Upper lobe of left lung (tissue), 6 donors: ENCODE measurements around the gene HSPB7. TPM values are rescaled to one million over a fixed set of nuclear protein-coding genes. Genes with fewer than 3 reads are reported as not detected.

Experiments used
- ATAC-seq, 2 donors: fragments of 200-7000 bp; cut with Tn5 transposase; one replicate each; pipeline ENCODE4 v1.9.1; 2022; ENCODE audit warnings: mild to moderate bottlenecking in 2 of 2, moderate library complexity in 2 of 2; ENCODE audit not compliant: low FRiP score in 2 of 2
- DNase-seq, 2 donors: peaks; one replicate each; pipeline ENCODE4 v3.0.0-alpha.2; 2019 to 2020
- H3K27ac ChIP-seq, 4 donors: fragments of 200-600 bp; sonication (generic); one replicate each; pipeline ENCODE4 v1.5.1; 2016 to 2019
- H3K27me3 ChIP-seq, 4 donors: fragments of 200-600 bp; sonication (generic); one replicate each; pipeline ENCODE4 v1.5.1; 2017 to 2019
- H3K36me3 ChIP-seq, 4 donors: fragments of 200-600 bp; sonication (generic); one replicate each; pipeline ENCODE4 v1.5.1; 2016 to 2019
- H3K4me1 ChIP-seq, 4 donors: fragments of 200-600 bp; sonication (generic); one replicate each; pipeline ENCODE4 v1.5.1; 2018 to 2019
- H3K4me3 ChIP-seq, 4 donors: fragments of 200-600 bp; sonication (generic); one replicate each; pipeline ENCODE4 v1.5.1; 2017 to 2019; ENCODE audit warnings: mild to moderate bottlenecking in 2 of 4, moderate library complexity in 1 of 4
- H3K9me3 ChIP-seq, 4 donors: fragments of 200-600 bp; sonication (generic); one replicate each; pipeline ENCODE4 v1.5.1; 2018 to 2019
- EP300 ChIP-seq, 4 donors: sonication (generic); formaldehyde crosslinking; IDR thresholded peaks; one replicate each; pipeline ENCODE4 v1.5.1; 2017; ENCODE audit warnings: antibody characterized with exemption in 4 of 4, control low read depth in 2 of 4
- POLR2A ChIP-seq, 4 donors: fragments of 450-650 bp; IDR thresholded peaks; one replicate each; pipeline ENCODE4 v1.5.1; 2016 to 2017; ENCODE audit warnings: antibody characterized with exemption in 4 of 4, mild to moderate bottlenecking in 2 of 4
- POLR2AphosphoS5 ChIP-seq, 2 donors: sonication (generic); formaldehyde crosslinking; IDR thresholded peaks; one replicate each; pipeline ENCODE4 v1.5.1; 2017; ENCODE audit warnings: antibody characterized with exemption in 2 of 2
- WGBS, 2 donors: methylation state at CpG; one replicate each; pipeline ENCODE4 v1.1.5; 2017 to 2018; 5-methylcytosine and 5-hydroxymethylcytosine counted together
- total RNA-seq, 6 donors: library from RNA; depleted of rRNA in 4 of 6; stranded (reverse); fragments of >200 nt in 4 of 6; gene quantifications; one replicate each; pipeline versions ENCODE4 v1.1.0 to v1.2.1, GENCODE V29; 2016 to 2021
- TF ChIP-seq, protein P1 (sequence below), 6 experiments: fragments of 450-650 bp in 4 of 6; fragments of 200-600 bp in 2 of 6; sonication (generic) in 2 of 6; IDR thresholded peaks; one replicate each; pipeline ENCODE4 v1.5.1; 2016 to 2019; ENCODE audit warnings: antibody characterized with exemption in 6 of 6
- donor health status: DM: no; HTN: no; CAD: no; lungs with moderate emphysema.
- donor health status: DM: no; HTN: yes; CAD: no; lungs with severe emphysema.

Gene HSPB7
- total RNA-seq, 6 donors from 2014 or later = 1.0 to 9.2 (median 3.0) TPM

DNA sequence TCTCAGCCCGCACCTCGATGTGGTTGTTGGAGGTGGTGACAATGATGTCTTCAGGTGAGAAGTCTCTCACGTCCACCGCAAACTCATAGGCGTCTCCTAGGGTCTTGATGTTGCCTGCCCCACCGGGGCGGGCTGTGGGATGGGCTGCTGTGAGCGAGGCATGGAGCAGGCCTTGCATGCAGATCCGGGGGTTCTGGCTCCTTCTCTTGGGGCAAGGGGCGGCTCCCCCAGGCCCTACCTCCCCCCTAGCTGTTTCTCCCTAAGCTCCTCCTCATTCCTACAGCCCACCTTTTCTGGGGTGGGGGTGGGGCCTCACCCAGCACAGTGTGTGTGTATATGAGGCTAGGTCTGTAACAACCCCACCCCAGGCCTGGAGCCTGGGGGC lies 775 bp downstream of the HSPB7 start:
- no peak for DNase-seq
- ATAC-seq = no peak
- Histone ChIP-seq H3K27me3 (no peaks in the 10 kb centered on the region), H3K27ac (peak overlapping the region in 2 of 4 donors; percentile 66 to 77), H3K4me3 (peak overlapping the region in 1 of 4 donors; percentile 13), H3K9me3 (no peaks in the 10 kb centered on the region), H3K4me1 (peaks cover 17 to 30% (median 22%) of the 10 kb centered on the region in 4 donors), H3K36me3 (no peaks in the 10 kb centered on the region)
- WGBS, 2 donors = 85 to 87% methylated on average over 10 of the region's 10 CpGs
- TF ChIP-seq POLR2AphosphoS5 (IDR thresholded peaks at IDR 0.05) (no peak), EP300 (IDR thresholded peaks at IDR 0.05) (no peak), POLR2A (IDR thresholded peaks at IDR 0.05) (no peak)
- TF ChIP-seq, protein P1, sequence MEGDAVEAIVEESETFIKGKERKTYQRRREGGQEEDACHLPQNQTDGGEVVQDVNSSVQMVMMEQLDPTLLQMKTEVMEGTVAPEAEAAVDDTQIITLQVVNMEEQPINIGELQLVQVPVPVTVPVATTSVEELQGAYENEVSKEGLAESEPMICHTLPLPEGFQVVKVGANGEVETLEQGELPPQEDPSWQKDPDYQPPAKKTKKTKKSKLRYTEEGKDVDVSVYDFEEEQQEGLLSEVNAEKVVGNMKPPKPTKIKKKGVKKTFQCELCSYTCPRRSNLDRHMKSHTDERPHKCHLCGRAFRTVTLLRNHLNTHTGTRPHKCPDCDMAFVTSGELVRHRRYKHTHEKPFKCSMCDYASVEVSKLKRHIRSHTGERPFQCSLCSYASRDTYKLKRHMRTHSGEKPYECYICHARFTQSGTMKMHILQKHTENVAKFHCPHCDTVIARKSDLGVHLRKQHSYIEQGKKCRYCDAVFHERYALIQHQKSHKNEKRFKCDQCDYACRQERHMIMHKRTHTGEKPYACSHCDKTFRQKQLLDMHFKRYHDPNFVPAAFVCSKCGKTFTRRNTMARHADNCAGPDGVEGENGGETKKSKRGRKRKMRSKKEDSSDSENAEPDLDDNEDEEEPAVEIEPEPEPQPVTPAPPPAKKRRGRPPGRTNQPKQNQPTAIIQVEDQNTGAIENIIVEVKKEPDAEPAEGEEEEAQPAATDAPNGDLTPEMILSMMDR (IDR thresholded peaks at IDR 0.05) = no peak

DNA sequence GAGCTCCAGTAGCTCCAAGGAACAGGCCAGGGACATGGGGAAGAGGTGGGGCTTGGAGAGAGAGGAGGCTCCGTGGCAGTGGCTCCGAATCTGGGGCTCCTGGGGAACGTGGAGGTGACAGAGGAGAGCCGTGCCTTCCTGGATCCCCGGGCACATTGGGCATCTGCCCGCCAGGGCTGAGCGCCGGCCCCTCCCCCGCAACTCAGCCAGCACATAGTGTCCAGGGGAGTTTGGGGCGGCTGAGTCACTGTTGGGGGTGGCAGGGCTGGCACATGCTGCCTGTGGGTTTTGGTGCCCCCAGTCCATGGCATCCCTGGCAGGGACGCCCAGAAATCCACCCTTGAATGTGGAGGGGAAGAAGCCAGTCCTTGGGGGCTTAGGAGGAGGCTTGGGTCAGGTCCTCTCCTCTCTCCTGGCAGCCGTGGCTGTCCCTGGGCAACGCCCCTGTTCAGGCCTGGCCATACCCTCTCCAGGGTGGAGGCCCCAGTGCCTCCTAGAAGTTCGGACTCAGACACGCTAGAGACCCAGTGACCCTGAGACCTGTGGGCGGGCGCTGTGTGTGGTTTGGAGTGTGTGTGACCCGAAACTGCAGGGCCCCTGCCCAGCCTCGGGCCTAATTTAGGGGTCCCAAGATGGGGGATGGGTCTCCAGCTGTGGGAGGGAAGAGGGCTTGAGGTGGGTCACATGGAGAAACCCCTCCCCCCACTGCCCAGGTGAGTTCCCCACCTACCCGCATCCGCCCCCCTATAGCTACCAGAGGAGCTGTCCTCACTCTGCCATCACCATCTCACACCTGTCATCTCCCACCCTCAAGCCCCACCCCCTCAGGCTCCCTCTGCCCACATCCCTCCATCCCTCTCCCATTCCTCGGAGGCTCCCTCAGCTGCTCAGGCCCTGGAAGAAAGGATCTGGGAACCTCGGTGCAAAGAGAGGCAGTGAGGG lies 1.6 kb downstream of the HSPB7 start:
- H3K36me3 ChIP-seq = no peaks in the 10 kb centered on the region
- no peak for TF ChIP-seq POLR2AphosphoS5 (IDR thresholded peaks at IDR 0.05)
- no peak for TF ChIP-seq POLR2A (IDR thresholded peaks at IDR 0.05)
- TF ChIP-seq, protein P1 (IDR thresholded peaks at IDR 0.05) = no peak
- TF ChIP-seq EP300 (IDR thresholded peaks at IDR 0.05) = no peak
- no peak for ATAC-seq
- H3K27me3 ChIP-seq = no peaks in the 10 kb centered on the region
- H3K9me3 ChIP-seq = no peaks in the 10 kb centered on the region
- WGBS, 2 donors = 76 to 77% methylated on average over 10 to 18 of the region's 23 CpGs
- no peak overlapping the region for H3K4me3 ChIP-seq
- H3K27ac ChIP-seq = peak overlapping the region in 3 of 4 donors; percentile 27 to 77 (median 66)
- DNase-seq = no peak
- H3K4me1 ChIP-seq = peaks cover 17 to 30% (median 22%) of the 10 kb centered on the region in 4 donors

DNA sequence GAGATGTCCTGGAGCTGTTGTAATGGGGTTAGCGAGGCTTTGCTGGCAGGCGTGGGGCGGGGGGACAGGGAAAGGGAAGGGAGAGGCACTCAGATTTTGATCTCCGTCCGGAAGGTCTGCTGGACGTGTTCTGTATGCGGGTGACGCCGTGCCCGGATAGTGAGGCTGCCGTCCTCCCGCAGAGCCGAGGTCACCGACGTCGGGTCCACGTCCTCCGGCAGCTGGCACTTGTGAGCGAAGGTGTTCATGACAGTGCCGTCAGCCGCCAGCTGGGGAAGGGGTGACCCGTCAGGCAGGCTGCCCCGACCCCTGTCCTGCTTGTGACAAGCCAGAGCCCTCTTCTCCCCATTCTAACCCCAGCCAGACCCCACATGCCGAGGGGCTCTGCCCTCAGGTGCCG lies 2.4 kb downstream of the HSPB7 start:
- Histone ChIP-seq H3K4me1 (peaks cover 17 to 30% (median 22%) of the 10 kb centered on the region in 4 donors), H3K9me3 (no peaks in the 10 kb centered on the region), H3K4me3 (no peak overlapping the region), H3K27me3 (no peaks in the 10 kb centered on the region), H3K27ac (peak overlapping the region in 2 of 4 donors; percentile 27 to 77), H3K36me3 (no peaks in the 10 kb centered on the region)
- no peak for ATAC-seq
- 91 to 93% methylated on average over 21 to 25 of the region's 25 CpGs for WGBS, 2 donors
- TF ChIP-seq EP300 (IDR thresholded peaks at IDR 0.05) (no peak), POLR2A (IDR thresholded peaks at IDR 0.05) (no peak), POLR2AphosphoS5 (IDR thresholded peaks at IDR 0.05) (no peak)
- TF ChIP-seq, protein P1 (IDR thresholded peaks at IDR 0.05) = no peak
- DNase-seq = no peak

DNA sequence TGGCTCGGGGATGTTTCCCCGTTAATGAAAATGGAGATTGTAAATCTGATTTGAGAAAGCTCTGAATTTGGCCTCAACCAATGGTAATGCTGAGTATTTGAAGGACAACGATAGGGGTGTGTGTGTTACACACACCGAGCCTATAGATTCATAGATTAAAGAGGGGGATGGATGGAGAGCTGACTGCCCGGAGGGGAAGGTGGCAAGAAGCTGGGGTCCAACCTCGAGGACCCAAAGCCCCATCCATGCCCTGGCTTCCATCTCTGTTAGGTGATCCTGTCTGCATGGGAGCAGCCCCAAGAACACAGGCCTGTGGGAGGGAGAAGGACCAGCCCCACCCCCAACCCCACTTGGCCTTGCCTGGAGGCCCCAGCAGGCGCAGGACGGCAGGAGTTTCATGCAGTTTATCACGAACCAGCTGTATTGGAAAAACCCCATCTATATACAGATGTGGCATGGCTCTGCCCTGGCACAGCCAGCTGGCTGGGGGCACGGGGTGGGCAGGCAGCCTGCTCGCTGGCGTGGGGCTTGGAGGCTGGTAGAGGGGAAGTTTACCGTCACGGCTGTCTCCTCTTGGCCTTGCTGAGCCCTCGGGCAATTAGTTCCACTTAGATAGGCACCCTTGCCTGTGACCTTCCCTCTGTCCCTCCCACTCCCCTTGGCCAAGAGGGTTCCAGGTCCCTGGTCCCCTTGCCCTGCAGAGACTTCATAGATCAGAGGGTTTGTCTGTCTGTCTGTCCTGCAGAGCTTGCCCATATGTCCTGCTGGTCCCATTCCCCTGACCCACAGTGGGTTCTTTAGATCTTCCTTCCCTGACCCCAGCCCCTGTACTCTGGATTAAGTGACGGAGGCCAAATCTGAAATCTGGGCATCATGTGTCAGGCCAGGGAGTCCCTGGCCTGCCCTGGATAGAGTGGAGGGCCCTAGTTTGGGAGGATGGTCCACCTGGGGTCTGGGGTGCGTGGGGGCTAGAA lies 3.0 kb downstream of the HSPB7 start:
- peaks cover 17 to 30% (median 22%) of the 10 kb centered on the region in 4 donors for H3K4me1 ChIP-seq
- no peaks in the 10 kb centered on the region for H3K27me3 ChIP-seq
- H3K27ac ChIP-seq = peak overlapping the region in 3 of 4 donors; percentile 67 to 78 (median 77)
- no peaks in the 10 kb centered on the region for H3K9me3 ChIP-seq
- no peak for ATAC-seq
- TF ChIP-seq, protein P1 (IDR thresholded peaks at IDR 0.05) = no peak
- TF ChIP-seq POLR2AphosphoS5 (IDR thresholded peaks at IDR 0.05) (no peak), EP300 (IDR thresholded peaks at IDR 0.05) (no peak), POLR2A (IDR thresholded peaks at IDR 0.05) (no peak)
- no peaks in the 10 kb centered on the region for H3K36me3 ChIP-seq
- 74 to 80% methylated on average over 9 to 17 of the region's 17 CpGs for WGBS, 2 donors
- DNase-seq = no peak
- no peak overlapping the region for H3K4me3 ChIP-seq
